Dermis blood vessel endothelial cell (primary cell): ENCODE measurements around the gene DUSP22. TPM values are rescaled to one million over a fixed set of nuclear protein-coding genes. Genes with fewer than 3 reads are reported as not detected.

Source experiments
- DNase-seq: peaks from one replicate; pipeline ENCODE4 v3.0.0; 2010
- total RNA-seq: library from RNA; depleted of rRNA; stranded (reverse); fragments of >200 nt; gene quantifications from 2 replicates; pipeline ENCODE4 v1.2.3, GENCODE V29; 2014

DUSP22 gene
- total RNA-seq, 1 donor from 2014 or later: 40.8 TPM

DNA sequence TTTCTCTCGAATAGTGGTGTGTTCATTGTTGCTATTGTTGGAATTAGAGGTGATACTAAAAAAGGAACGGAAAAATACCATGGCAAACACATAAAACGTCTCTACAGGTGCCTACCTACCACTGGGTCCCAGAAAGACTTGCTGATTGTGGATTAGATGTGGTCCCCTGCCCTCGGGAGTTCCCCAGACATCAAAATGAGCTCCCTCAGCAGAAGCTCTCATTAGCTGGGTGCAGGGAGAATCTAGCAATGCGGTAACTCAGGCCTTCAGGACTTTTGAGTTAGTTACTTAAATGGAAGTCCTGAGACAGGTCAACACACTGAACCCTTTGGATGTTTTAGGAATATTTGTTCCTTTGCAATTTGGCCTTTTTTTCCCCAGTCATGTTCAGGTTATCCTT is 105.3 kb downstream of the DUSP22 start:
- DNase-seq: no peak

DNA sequence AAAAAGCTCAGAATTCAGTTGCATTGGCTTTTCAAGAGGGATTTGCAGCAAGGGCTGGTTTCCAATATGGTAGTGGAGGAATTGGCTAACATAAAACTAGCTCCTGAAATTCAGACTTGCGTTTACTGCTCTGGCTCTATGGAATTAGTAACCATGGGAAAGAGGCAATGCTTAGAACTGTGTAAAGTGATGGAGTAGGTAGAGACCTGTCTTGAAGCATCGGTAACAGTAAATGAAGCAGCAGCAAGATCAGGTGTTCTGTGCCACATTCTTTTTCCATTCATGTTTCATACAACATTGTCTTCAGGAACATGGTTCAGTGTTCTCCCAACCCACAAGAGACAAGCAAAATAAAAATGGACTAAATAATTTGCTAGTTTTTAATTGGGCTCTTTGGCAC is 105.8 kb downstream of the DUSP22 start:
- DNase-seq: no peak

DNA sequence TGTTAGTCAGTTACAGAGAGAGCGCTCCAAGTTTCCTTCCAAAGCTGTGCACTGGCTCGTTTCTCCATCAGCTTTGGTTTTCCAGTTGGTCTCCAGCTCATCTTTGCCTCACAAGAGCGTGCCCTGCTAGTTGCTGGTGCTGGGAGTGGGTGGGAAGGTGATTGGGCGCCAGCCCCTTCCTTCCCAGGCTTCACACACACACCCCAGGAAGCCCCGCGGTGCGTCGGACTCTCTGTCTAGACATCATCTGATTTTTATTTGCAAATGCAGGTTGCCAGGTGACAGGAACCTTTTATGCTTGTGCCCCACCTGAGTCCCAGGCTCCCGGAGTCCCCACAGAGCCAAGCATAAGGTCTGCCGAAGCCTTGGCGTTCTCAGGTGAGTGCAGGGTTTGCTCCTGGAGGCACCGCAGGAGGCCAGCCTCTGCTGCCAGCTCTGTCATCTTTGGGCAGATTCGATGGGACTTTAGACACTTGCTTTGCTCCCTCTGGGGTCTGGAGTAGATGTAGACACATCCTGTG is 106.3 kb downstream of the DUSP22 start:
- DNase-seq: no peak

DNA sequence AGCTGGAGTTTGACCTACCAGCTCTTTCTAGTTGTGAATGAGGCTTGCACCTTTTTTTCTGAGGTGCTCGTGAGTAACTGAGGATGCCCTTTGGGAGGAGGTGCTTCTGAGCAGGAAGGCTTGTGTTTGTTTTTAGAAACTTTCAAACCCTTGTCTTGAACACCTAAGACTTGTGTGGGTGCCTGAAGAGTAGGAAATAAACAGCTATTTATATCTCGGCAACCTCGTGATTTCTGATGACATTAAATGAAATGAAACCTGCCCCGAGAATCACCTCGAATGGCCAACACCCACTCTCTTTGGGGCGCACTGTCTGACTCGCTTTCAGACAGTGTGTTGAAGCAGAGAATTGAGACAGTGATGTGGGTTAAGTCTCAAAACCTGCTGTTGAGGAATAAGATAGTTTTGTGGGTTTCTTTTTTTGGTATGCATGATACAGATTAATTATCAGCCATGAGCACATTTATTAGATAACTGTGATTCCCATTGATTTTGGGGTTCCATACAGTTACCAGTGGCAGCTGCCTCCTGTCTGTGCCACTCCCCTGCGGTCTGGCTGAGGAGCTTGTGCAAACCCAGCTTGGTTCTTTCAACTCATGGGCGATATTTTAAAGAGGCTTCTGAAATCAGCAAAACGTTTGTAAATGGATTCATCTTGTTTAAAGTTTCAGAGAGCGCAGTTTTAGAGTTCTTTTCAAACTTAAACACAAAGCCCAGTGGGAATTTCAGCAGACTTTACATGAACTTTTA is 107.7 kb downstream of the DUSP22 start:
- DNase-seq: no peak

DNA sequence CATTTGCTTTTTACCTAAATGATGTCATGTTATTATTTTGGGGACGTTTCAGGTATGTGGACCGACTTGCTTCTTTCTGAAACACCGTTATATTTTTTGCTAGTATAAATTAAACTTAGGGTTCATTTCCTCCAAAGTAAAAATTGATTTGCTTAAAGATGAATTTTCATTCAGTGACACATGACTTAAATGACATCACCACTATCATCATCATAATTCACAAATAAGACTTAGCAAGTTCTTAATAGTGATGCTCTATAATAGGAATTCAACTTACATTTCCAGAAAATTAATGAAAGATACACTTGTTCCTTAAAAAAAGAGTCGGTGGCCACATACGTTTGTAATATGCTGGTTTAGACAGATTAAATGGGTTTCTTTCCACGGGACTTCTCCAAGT is 108.5 kb downstream of the DUSP22 start:
- no peak for DNase-seq

Other genes with a start within 250 kb of the DUSP22 start
- 0.05 TPM in 1 of 2 replicates, not detected in the other for gene IRF4, start 99.3 kb downstream of the DUSP22 start, total RNA-seq